Gastroesophageal sphincter (tissue), 3 donors: Measurements from ENCODE around the gene STX1B.

Experiments used
- CTCF ChIP-seq, 4 experiments: fragments of 200-600 bp in 2 of 4; fragments of 450-650 bp in 2 of 4; sonication (generic) in 1 of 4; IDR thresholded peaks; one replicate each; pipeline ENCODE4 v1.5.1; 2017 to 2019; ENCODE audit warnings: antibody characterized with exemption in 4 of 4, mild to moderate bottlenecking in 2 of 4, moderate library complexity in 2 of 4
- EP300 ChIP-seq: sonication (generic); formaldehyde crosslinking; IDR thresholded peaks from one replicate; pipeline ENCODE4 v1.6.1; 2017; ENCODE audit warnings: antibody characterized with exemption, mild to moderate bottlenecking
- POLR2A ChIP-seq, 2 donors: fragments of 450-650 bp; IDR thresholded peaks; one replicate each; pipeline ENCODE4 v1.6.1; 2017; ENCODE audit warnings: antibody characterized with exemption in 2 of 2, mild to moderate bottlenecking in 2 of 2, moderate library complexity in 1 of 2
- POLR2AphosphoS5 ChIP-seq: sonication (generic); formaldehyde crosslinking; IDR thresholded peaks from one replicate; pipeline ENCODE4 v1.6.1; 2017; ENCODE audit warnings: antibody characterized with exemption

DNA sequence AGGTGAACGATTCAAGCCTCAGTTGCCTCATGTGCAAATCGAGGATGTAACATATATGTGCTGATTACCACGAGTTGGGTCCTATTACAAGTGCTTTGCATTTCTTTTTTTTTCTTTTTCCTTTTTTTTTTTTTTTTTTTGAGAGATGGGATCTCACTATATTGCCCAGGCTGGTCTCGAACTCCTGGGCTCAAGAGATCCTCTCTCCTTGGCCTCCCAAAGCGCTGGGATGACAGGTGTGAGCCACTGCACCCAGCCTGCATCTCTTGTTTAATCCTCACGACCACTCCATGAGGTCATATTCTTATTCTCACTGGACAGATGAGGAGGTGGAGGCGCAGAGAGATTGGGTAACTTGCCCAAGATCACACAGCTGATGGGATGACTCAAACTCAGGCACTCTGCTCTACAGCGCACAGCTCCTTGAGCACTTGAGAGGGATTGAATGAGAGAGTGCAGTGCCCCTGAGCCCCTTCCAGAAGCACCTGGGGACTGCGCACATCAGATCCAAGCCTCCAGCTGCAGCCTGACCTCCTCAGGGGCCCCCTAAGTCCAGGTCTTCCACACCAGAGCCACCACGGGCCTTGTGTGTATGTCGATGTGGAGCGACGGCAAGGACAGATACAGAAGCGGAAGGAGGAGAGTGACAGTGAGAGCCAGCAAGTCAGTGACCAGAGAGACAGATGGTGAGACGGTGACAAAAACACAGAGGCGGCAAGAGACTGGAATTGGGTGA, 4.9 kb downstream of the STX1B start:
- no peak for TF ChIP-seq CTCF (IDR thresholded peaks at IDR 0.05)
- no peak for TF ChIP-seq POLR2AphosphoS5
- no peak for TF ChIP-seq POLR2A (IDR thresholded peaks at IDR 0.05)
- TF ChIP-seq EP300, result no peak
